Measurements from ENCODE around the gene LDAH.
"Not testable (repeated sequence)": the region's sequence is repeated elsewhere in the genome, so short reads cannot be mapped to it uniquely, and the experiment has no call there.

The LDAH gene

GRCh38 chr2:20822535-20823490 is at the start of gene LDAH:
Gene LDAH (minus strand): TSS chr2:20823101. CDS start chr2:20801463, 21,638 bp downstream.
- DNase-seq = peak; percentile 78 to 79

- peak; percentile 52 to 59 for DNase-seq
Observed at GRCh38 chr2:20868377-20868776, 45.5 kb upstream of the LDAH start.

GRCh38 chr2:20862850-20863249 is 39.9 kb upstream of the LDAH start:
- DNase-seq = no peak

GRCh38 chr2:20855456-20855855 is 32.6 kb upstream of the LDAH start:
- DNase-seq = no peak

GRCh38 chr2:20852670-20853069 is 29.8 kb upstream of the LDAH start:
- DNase-seq = no peak

- DNase-seq = no peak
Observed at GRCh38 chr2:20852139-20852538, 29.2 kb upstream of the LDAH start.

- DNase-seq = no peak
Observed at GRCh38 chr2:20844246-20844645, 21.3 kb upstream of the LDAH start.

- DNase-seq = no peak
Observed at GRCh38 chr2:20839052-20839451, 16.2 kb upstream of the LDAH start.

- no peak for DNase-seq
Observed at GRCh38 chr2:20838016-20838415, 15.1 kb upstream of the LDAH start.

GRCh38 chr2:20836521-20836920 is 13.6 kb upstream of the LDAH start:
- no peak for DNase-seq

GRCh38 chr2:20834331-20834730 is 11.4 kb upstream of the LDAH start:
- no peak for DNase-seq

GRCh38 chr2:20832606-20833005 is 9.7 kb upstream of the LDAH start:
- DNase-seq = no peak

GRCh38 chr2:20829861-20830260 is 7.0 kb upstream of the LDAH start:
- no peak for DNase-seq

GRCh38 chr2:20823917-20824316 is 1.0 kb upstream of the LDAH start:
- no peak for DNase-seq

GRCh38 chr2:20818820-20819219 is 4.1 kb downstream of the LDAH start:
- DNase-seq = no peak

- no peak for DNase-seq
Observed at GRCh38 chr2:20815216-20815615, 7.7 kb downstream of the LDAH start.

GRCh38 chr2:20812779-20813178 is 10.1 kb downstream of the LDAH start:
- DNase-seq = no peak

- DNase-seq = no peak
Observed at GRCh38 chr2:20806286-20806685, 16.6 kb downstream of the LDAH start.

- DNase-seq = no peak
Observed at GRCh38 chr2:20803974-20804373, 18.9 kb downstream of the LDAH start.

GRCh38 chr2:20803226-20803682 is 19.6 kb downstream of the LDAH start:
- no peak for DNase-seq

GRCh38 chr2:20797096-20797495 is 25.8 kb downstream of the LDAH start:
- DNase-seq = no peak

GRCh38 chr2:20796374-20796791 is 26.5 kb downstream of the LDAH start:
- DNase-seq = no peak

GRCh38 chr2:20793944-20794343 is 29.0 kb downstream of the LDAH start:
- not testable (repeated sequence) for DNase-seq

- DNase-seq = no peak
Observed at GRCh38 chr2:20781656-20782265, 41.1 kb downstream of the LDAH start.
